Activated naive CD4-positive, alpha-beta T cell treated with Interleukin-2 at 50 U/mL for 16 hours (primary cell): ENCODE results near the gene NCOA7.
"Not testable (repeated sequence)": the region's sequence is repeated elsewhere in the genome, so short reads cannot be mapped to it uniquely, and the experiment has no call there.

Source experiments
- DNase-seq: peaks from one replicate; pipeline ENCODE4 v3.0.0-alpha.2; 2020

The NCOA7 gene

DNA sequence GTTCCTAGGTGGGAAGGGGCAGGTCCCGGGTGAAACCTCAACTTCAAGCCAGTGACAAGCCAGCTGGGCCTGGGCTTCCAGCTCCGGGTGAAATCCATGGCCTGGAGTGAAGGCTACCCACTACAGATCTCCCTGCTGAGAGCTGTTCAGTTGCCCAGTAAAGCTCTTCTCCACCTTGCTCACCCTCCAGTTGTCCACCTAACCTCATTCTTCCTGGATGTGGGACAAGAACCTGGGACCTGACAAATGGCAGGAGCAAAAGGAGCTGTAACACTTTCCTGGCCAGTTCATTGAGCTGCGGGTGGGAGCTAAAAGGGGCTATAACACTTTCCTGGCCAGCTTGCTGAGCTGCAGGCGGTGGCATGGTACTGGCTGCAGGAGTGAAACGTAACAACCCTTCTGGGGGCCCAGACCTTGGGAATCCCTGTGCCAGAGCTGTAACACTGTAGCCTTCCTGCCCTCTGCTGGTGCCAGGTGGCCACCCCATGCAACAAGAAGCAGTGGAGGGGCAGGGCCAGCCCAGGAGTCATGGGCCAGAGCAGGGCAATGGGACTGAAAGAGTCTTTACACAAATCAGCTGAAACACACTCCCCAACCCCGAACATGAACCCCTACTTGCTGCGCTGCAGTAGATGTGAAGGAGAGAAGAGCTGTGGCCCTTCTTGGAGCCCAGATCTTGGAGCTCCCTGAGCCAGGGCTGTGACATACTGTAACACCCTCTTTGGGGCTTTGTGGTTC, 162.2 kb downstream of the NCOA7 start:
- DNase-seq = peak; percentile 10

GRCh38 chr6:125953502-125953875, 162.7 kb downstream of the NCOA7 start:
- no peak for DNase-seq

DNA sequence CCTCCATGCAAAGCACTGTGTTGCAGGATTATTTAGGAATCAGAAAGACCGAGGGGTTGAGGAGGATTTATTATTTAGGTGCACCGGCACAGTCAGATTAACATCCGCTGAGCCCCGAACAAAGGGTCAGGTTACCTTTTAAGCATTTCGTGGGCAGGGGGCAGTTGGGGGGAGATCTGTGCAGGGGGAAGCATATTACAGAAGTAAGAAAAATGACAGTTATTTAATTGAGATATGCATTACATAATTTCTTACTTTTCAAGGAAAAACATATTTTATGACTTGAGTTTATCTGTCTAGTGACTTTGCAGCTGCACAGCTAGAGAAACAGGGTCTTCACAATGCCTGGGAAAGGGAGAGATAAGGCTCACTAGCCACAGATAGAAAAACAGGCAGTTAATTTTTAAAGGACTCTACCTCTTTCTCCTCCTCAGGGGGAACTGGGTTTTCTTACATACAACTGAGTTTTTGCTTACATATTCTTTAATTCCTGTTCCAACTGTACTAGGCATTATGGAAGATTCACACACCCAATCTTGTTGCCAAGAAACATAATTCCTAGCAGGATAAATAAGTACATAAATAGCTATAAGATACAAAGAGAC, 164.1 kb downstream of the NCOA7 start:
- no peak for DNase-seq

DNA sequence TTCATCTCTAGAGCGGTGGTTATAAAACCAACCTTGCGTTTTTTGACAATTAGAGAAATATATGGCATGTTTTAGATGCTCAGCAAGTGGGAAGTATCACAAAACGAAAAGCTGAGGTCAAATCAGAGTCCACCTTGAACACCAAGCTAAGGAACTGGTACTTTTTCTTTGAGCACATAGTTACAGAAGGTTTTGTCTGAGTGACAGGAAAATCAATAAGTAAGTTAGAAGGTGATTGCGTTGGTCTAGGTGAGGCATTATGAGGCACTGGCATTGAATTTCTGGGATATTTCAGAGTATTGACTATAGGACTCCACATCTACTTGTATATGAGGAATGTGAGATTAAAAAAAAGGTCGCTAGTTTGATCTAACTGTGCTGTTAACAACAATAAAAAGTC, 165.2 kb downstream of the NCOA7 start:
- no peak for DNase-seq

GRCh38 chr6:125956506-125957390, 166.0 kb downstream of the NCOA7 start, which contains the start of gene HINT3:
TSS of gene HINT3 (plus strand) at chr6:125956770. CDS start at chr6:125956978, 208 bp downstream.
- peak; percentile 98 for DNase-seq

GRCh38 chr6:125957391-125957693, 166.6 kb downstream of the NCOA7 start:
- no peak for DNase-seq

- no peak for DNase-seq
Measured at GRCh38 chr6:125957845-125958244, 167.1 kb downstream of the NCOA7 start.

- DNase-seq = no peak
Measured at GRCh38 chr6:125959041-125959440, 168.3 kb downstream of the NCOA7 start.

DNA sequence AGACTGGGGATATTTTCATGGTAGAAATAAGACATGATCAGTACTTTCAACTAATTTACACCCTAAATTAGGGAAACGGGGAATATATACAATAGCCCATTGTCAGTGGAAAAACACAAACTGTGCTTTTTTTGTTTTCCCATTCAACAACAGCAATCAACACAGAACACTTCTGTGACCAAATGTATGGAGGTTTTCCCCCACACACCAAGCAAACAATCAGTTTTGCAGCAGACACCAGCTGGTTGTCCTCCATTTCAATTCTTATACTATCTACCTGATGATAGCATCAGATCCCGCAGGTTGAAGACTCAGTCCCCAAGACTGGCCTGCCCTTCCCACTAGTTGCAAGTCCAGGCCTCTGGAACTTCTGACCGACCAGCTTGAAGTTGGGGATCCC, 170.4 kb downstream of the NCOA7 start:
- no peak for DNase-seq

DNA sequence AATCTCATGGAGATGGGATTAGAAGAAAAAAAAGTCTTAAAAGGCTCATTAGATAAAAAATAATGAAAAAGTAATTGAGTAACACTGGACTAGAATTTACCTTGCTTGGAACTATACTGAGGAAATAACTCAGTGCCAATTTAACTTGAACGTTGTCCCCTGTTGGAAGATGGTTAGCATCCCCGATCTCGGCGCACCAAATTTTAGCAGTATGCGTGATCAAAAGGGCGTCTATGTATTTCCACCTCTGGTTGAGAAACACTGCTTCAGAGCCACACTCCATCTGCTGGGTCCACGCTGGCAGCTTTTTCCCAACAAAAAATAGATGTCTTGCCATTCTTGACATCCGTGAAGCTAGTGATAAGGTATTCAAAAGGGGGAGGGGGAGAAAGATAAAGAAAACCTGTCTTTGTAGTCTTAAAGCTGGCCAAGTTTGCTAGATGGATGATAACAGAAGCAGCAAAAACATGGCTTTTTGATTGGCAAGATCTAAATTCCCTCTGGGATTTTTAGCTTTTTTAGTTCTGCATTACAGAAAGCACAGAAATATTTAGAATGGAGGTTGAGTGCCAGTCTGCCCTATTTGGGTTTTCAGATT, 172.2 kb downstream of the NCOA7 start:
- no peak for DNase-seq

DNA sequence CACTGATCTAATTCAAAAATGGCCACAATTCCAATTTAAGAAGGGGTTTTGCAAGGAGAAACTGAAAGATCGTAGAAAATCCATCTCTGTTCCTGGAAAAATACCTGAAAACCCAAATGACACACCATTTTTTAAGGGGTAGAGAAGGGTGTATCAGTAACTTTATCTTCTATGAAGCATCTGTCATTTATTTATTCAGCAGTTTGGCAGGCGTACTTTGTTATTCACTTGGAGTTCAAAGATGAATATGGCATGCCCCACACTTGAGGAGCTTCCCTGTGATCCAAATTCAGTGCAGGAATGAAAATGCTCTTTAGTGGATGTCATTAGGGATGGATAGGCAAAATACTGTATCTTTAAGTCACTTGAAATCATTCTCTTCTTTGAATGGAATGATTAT, 173.1 kb downstream of the NCOA7 start:
- no peak for DNase-seq

DNA sequence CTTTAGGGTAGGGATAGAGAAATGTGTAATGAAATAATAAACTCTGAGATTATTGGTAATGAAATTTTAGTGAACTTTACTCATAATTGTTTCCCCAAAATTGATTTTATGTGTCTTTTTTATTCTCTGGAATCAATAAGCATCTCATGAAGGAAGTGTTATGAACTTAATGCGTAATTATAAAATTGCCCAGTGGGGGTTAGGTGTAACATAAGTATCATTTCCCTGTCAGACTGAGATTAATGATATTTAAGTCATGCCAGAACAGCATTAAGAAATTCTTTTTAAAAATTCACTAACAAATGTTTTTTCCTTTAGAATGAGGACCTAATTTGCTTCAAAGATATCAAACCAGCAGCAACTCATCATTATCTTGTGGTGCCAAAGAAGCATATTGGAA, 175.8 kb downstream of the NCOA7 start:
- no peak for DNase-seq

DNA sequence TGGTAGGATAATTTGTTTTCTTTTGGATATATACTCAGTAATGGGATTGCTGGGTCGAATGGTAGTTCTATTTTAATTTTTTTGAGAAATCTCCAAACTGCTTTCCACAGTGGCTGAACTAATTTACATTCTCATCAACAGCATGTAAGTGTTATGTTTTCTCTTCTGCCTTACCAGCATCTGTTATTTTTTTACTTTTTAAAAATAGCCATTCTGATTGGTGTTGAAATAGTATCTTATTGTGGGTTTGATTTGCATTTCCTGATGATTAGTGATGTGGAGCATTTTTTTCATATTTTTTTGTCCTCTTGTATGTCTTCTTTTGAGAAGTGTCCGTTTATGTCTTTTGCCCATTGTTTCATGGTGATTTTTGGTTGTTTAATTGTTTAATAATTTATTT, 177.7 kb downstream of the NCOA7 start:
- DNase-seq = no peak

- no peak for DNase-seq
Measured at GRCh38 chr6:125970760-125971159, 180.0 kb downstream of the NCOA7 start.

- DNase-seq = not testable (repeated sequence)
Measured at GRCh38 chr6:125972478-125972877, 181.7 kb downstream of the NCOA7 start.

- no peak for DNase-seq
Measured at GRCh38 chr6:125974214-125974866, 183.6 kb downstream of the NCOA7 start.

DNA sequence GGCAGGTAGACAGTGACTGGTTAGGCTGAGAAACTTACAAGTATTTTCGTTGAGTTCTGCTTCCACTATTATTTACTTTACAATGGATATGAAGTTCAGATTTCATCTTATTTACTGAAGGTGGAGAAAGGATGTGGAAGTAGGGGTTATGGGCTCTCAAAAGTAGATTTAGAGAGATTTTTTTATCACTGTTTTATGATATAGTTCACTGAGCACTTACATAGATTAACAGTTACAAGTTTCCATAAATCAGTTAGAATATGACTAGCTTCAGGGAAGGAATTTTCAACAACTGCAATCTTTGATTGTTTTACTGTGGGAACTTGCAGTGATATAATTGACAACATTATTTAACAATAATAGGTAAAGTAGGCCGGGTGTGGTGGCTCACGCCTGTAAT, 188.3 kb downstream of the NCOA7 start:
- DNase-seq = no peak
